A673 (cell line): ENCODE results near the gene BACH2. TPM values are rescaled to one million over a fixed set of nuclear protein-coding genes. Genes with fewer than 3 reads are reported as not detected.

Experiments used
- BruUV-seq: library from RNA; stranded (reverse); fragments of 400-500 nt; replicated peaks from 2 replicates; lab custom pipeline; 2021; lab: Mats Ljungman, UMichigan
- CTCF ChIA-PET: fragments of 300-600 bp; sonication (Branson Sonifier 250); formaldehyde crosslinking; loops from one replicate; lab custom pipeline; 2022; ENCODE audit warnings: antibody characterized with exemption; lab: Charles Lee
- POLR2A ChIA-PET: fragments of 300-600 bp; sonication (Branson Sonifier 250); formaldehyde crosslinking; loops from one replicate; lab custom pipeline; 2022; ENCODE audit warnings: antibody characterized with exemption; ENCODE audit not compliant: low non-redundant PET; lab: Charles Lee
- DNase-seq: peaks from one replicate; pipeline ENCODE4 v3.0.0-alpha.2; 2015; ENCODE audit warnings: low spot score
- H3K27ac ChIP-seq: fragments of 200-600 bp; sonication (generic); 2 replicates; pipeline ENCODE4 v1.5.1; 2016; ENCODE audit warnings: mixed run types, low read depth, mild to moderate bottlenecking, mixed read lengths, antibody characterized with exemption, low read length; ENCODE audit not compliant: poor library complexity, severe bottlenecking
- H3K27me3 ChIP-seq: fragments of 200-600 bp; sonication (generic); replicated peaks from 2 replicates; pipeline ENCODE4 v1.6.1; 2017; ENCODE audit warnings: mixed run types, low read depth, mild to moderate bottlenecking, mixed read lengths, antibody characterized with exemption, low read length; ENCODE audit not compliant: insufficient read depth, poor library complexity
- H3K36me3 ChIP-seq: fragments of 200-600 bp; sonication (generic); 2 replicates; pipeline ENCODE4 v1.6.1; 2016; ENCODE audit warnings: mixed run types, mild to moderate bottlenecking, mixed read lengths, antibody characterized with exemption, low read length; ENCODE audit not compliant: insufficient read depth, poor library complexity, severe bottlenecking
- H3K4me1 ChIP-seq: fragments of 200-600 bp; sonication (generic); 2 replicates; pipeline ENCODE4 v1.6.1; 2017; ENCODE audit warnings: mixed run types, mild to moderate bottlenecking, mixed read lengths, antibody characterized with exemption, low read length; ENCODE audit not compliant: insufficient read depth, poor library complexity, severe bottlenecking
- H3K4me3 ChIP-seq: fragments of 200-600 bp; sonication (generic); 2 replicates; pipeline ENCODE4 v1.5.1; 2016; ENCODE audit warnings: low read depth, mixed run types, mild to moderate bottlenecking, mixed read lengths, low read length; ENCODE audit not compliant: poor library complexity, severe bottlenecking
- H3K9me3 ChIP-seq: fragments of 200-600 bp; sonication (generic); 2 replicates; pipeline ENCODE4 v1.6.1; 2016; ENCODE audit warnings: mixed run types, low read depth, mild to moderate bottlenecking, mixed read lengths, antibody characterized with exemption, low read length; ENCODE audit not compliant: poor library complexity, severe bottlenecking
- CTCF ChIP-seq: fragments of 300-800, 200-600 bp; sonication (generic); conservative IDR thresholded peaks from 2 replicates; pipeline ENCODE4 v1.5.1; 2017; ENCODE audit warnings: low read depth, mild to moderate bottlenecking, antibody characterized with exemption, low read length, moderate library complexity, mixed read lengths
- EZH2 ChIP-seq: fragments of 200-600 bp; sonication (generic); IDR thresholded peaks from 2 replicates; pipeline ENCODE4 v1.6.1; 2017; ENCODE audit warnings: borderline replicate concordance, low read depth, mild to moderate bottlenecking, mixed read lengths, antibody characterized with exemption, low read length; ENCODE audit not compliant: poor library complexity, severe bottlenecking
- intact Hi-C: fragments of 100-400 bp; cut with micrococcal nuclease; formaldehyde crosslinking; loops from one replicate; pipeline ENCODE4 v1.10.0; 2022; ENCODE audit not compliant: unreplicated experiment
- total RNA-seq: library from RNA; stranded (reverse); gene quantifications from 2 replicates; pipeline ENCODE4 v1.2.3, GENCODE V29; 2021

The BACH2 gene
- total RNA-seq, 1 experiment from 2014 or later, result 0.37 TPM

- Histone ChIP-seq H3K9me3 (no peaks in the 10 kb centered on the region), H3K27me3 (no peaks in the 10 kb centered on the region), H3K27ac (no peak overlapping the region), H3K4me3 (no peak overlapping the region), H3K4me1 (peaks cover 9% of the 10 kb centered on the region), H3K36me3 (no peaks in the 10 kb centered on the region)
- no TSS peak for BruUV-seq
- POLR2A ChIA-PET, result no interaction called here
- intact Hi-C loops, result no loop called here
- TF ChIP-seq EZH2 (no peak), CTCF (no peak)
- no peak for DNase-seq
- CTCF ChIA-PET, result no interaction called here
Measured at GRCh38 chr6:90045535-90045934, 251.1 kb downstream of the BACH2 start.

- peak; percentile 57 for DNase-seq
- Histone ChIP-seq H3K9me3 (no peaks in the 10 kb centered on the region), H3K36me3 (no peaks in the 10 kb centered on the region), H3K27ac (no peak overlapping the region), H3K4me3 (no peak overlapping the region), H3K27me3 (no peaks in the 10 kb centered on the region), H3K4me1 (peaks cover 9% of the 10 kb centered on the region)
- intact Hi-C loops, result no loop called here
- CTCF ChIA-PET, result no interaction called here
- TF ChIP-seq EZH2 (no peak), CTCF (no peak)
- no TSS peak for BruUV-seq
- POLR2A ChIA-PET, result no interaction called here
Measured at GRCh38 chr6:90044833-90045381, 251.7 kb downstream of the BACH2 start.

DNA sequence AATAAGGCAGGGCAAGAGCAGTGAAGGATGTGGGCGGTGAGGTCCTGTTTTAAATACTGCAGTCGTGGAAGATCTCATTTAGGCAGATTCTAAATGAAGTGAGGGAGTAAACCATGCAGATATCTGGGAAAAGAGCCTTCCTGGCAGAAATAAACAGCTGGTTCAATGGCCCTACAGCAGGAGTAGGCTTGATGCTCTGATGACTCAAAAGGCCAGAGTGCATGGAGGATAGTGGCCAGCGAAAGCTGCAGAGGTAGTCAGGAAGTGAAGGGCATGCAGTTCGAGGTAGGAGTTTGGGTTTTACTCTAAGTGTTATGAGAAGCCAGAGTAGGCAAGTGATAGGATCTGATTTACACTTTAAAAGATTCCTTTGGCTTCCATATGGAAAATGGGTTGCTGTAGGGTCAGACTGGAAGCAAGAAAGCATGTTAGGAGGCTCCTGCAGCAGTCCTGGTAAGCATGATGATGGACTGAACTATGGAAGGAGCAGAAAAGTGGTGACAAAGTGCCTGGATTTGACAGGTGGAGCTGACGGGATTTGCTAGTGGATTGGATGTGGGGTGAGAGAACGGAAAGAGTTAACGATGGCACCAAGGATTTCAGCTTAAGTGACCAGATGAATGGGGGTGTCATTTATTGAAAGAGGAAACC, 252.3 kb downstream of the BACH2 start:
- no peak overlapping the region for H3K4me3 ChIP-seq
- H3K9me3 ChIP-seq, result no peaks in the 10 kb centered on the region
- TF ChIP-seq EZH2, result no peak
- no peak for TF ChIP-seq CTCF
- POLR2A ChIA-PET, result no interaction called here
- CTCF ChIA-PET, result no interaction called here
- BruUV-seq, result no TSS peak
- peaks cover 9% of the 10 kb centered on the region for H3K4me1 ChIP-seq
- no peaks in the 10 kb centered on the region for H3K36me3 ChIP-seq
- H3K27ac ChIP-seq, result no peak overlapping the region
- intact Hi-C loops, result no loop called here
- no peaks in the 10 kb centered on the region for H3K27me3 ChIP-seq
- DNase-seq, result no peak
